ENCODE measurements around the gene HOXA3. TPM values are rescaled to one million over a fixed set of nuclear protein-coding genes. Genes with fewer than 3 reads are reported as not detected.
A peak's percentile ranks its signal among the peaks of the same experiment; 100 is the strongest.

The HOXA3 gene
- total RNA-seq, 1 experiment from 2014 or later = 4.5 TPM

DNA sequence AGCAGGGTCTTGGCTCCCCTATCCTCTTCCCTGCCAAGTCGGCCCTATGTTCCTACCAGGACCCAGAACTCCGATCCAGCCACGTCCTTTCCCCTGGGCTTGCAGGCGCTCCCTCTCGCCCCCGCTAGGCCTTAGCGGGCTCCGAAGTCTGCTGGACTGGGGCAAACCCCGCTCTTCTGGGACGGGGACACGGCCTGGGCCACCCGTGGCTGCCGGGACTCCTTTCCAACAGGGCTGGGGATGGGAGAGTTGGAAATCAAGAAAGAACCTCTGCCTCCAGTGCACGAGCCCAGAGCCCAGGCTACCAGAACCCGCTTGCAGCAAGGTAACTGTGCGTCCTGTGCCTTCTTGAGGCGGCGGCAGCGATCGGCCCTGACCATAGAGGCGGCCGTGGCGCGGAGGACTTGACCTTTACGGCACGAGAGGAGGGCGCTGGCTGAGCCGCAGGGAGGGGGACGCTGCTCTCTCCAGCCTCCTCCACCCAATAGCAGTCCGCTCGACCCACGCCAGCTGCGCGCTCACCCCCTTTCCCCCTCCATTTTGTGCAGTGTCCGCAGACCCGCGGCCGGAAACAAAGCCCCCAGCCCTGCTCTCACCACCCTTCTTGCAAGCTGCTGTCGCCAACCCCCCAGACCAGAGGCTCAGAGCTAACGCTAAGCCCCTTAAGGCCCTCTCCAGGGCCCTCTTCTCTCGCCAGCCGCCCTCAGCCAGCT, 39.6 kb upstream of the HOXA3 start:
- BruUV-seq (replicated peaks) = no TSS peak
- Histone ChIP-seq H3K36me3 (ENCODE audit: low read depth, low read length) (no peaks in the 10 kb centered on the region), H3K79me2 (ENCODE audit: low read length) (peaks cover 100% of the 10 kb centered on the region), H3F3A (ENCODE audit: low read length, unreplicated experiment) (no peaks in the 10 kb centered on the region), H4K20me1 (ENCODE audit: low read length) (peaks cover 7% of the 10 kb centered on the region; the same call in 1 of the 2 replicates), H3K4me1 (ENCODE audit: insufficient read depth, low read length) (peaks cover 42% of the 10 kb centered on the region), H3K9me2 (replicated peaks; ENCODE audit: low read length) (no peaks in the 10 kb centered on the region), H2AFZ (ENCODE audit: low read length) (no peak overlapping the region; the same call in 1 of the 2 replicates), H3K9ac (ENCODE audit: low read length) (peak overlapping the region; percentile 97), H3K4me2 (ENCODE audit: low read length) (peak overlapping the region; percentile 99), H3K27ac (ENCODE audit: low read length) (peak overlapping the region; percentile 97), H3K9me3 (ENCODE audit: low read length) (no peaks in the 10 kb centered on the region), H3K4me3 (ENCODE audit: low read length) (peak overlapping the region; percentile 91), H3K27me3 (ENCODE audit: low read length) (no peaks in the 10 kb centered on the region)
- DNase-seq = peak; percentile 51
- peak; percentile 9 for ATAC-seq
- ChIA-PET POLR2A (ENCODE audit: unreplicated experiment) (interaction anchor here (0.5 to 0.6 kb wide), 2 partner anchors 23 to 470 kb away, joined by 4 to 9 read pairs; no protein-coding TSS in a partner anchor), CTCF (no interaction called here)
- TF ChIP-seq EZH2phosphoT487 (IDR thresholded peaks at IDR 0.05; ENCODE audit: borderline replicate concordance, low read length) = no peak
- TF ChIP-seq EZH2 (IDR thresholded peaks at IDR 0.05; ENCODE audit: low read length, unreplicated experiment) = no peak
- no peak for TF ChIP-seq CTCF (conservative IDR thresholded peaks at IDR 0.05; ENCODE audit: low read depth, low read length)
- intact Hi-C loops (cut with micrococcal nuclease) = no loop called here

DNA sequence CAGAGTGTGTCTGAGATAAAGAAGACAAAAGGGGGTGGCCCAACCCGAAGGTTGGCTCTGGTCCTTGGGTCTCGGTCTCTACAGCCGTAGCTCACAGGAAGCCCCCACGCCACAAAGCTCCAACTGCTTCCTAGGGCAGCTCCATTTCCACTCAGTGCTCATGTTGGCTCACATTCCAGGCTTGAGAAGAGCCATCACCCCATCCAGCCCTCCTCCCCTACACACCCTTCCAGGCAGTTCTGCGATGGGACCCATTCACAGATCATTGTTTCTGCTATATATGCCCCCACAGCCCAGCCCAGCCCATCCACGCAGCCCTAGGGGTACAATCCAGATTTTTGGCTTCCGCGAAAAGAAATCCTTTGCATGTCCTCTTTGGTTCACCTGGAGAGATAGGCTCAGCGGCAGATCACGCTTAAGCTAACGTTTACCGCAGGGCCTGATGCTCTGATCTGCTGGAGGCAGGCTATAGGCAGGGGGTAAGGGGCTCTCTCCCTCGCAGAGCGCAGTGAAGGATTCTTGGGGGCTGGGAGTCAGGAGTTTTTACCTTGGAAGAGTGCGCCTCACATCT, 38.9 kb upstream of the HOXA3 start:
- no peaks in the 10 kb centered on the region for H3F3A ChIP-seq (ENCODE audit: low read length, unreplicated experiment)
- POLR2A ChIA-PET (ENCODE audit: unreplicated experiment) = interaction anchor here (0.6 kb wide), 2 partner anchors 75 to 858 kb away, joined by 3 to 5 read pairs; no protein-coding TSS in a partner anchor
- H3K4me1 ChIP-seq (ENCODE audit: insufficient read depth, low read length) = peaks cover 42% of the 10 kb centered on the region
- peak overlapping the region; percentile 97 for H3K9ac ChIP-seq (ENCODE audit: low read length)
- no peaks in the 10 kb centered on the region for H3K36me3 ChIP-seq (ENCODE audit: low read depth, low read length)
- H3K27ac ChIP-seq (ENCODE audit: low read length) = peak overlapping the region; percentile 97
- BruUV-seq (replicated peaks) = TSS peak; percentile 7
- 0 out of 2 replicates have a peak, but pooled peaks have one; percentile 1 for ATAC-seq
- no peak overlapping the region; the same call in 1 of the 2 replicates for H2AFZ ChIP-seq (ENCODE audit: low read length)
- no peaks in the 10 kb centered on the region for H3K27me3 ChIP-seq (ENCODE audit: low read length)
- H3K9me3 ChIP-seq (ENCODE audit: low read length) = no peaks in the 10 kb centered on the region
- intact Hi-C loops (cut with micrococcal nuclease) = no loop called here
- TF ChIP-seq EZH2 (IDR thresholded peaks at IDR 0.05; ENCODE audit: low read length, unreplicated experiment) = no peak
- no peak for TF ChIP-seq EZH2phosphoT487 (IDR thresholded peaks at IDR 0.05; ENCODE audit: borderline replicate concordance, low read length)
- no peak for TF ChIP-seq CTCF (conservative IDR thresholded peaks at IDR 0.05; ENCODE audit: low read depth, low read length)
- peak overlapping the region; percentile 91 for H3K4me3 ChIP-seq (ENCODE audit: low read length)
- H4K20me1 ChIP-seq (ENCODE audit: low read length) = no peaks in the 10 kb centered on the region; the same call in 1 of the 2 replicates
- peaks cover 100% of the 10 kb centered on the region for H3K79me2 ChIP-seq (ENCODE audit: low read length)
- H3K4me2 ChIP-seq (ENCODE audit: low read length) = peak overlapping the region; percentile 99
- CTCF ChIA-PET = interaction anchor here (0.6 to 0.7 kb wide), 2 partner anchors 8 to 822 kb away, joined by 3 read pairs; partner anchors contain the start of gene HOXA13
- no peaks in the 10 kb centered on the region for H3K9me2 ChIP-seq (replicated peaks; ENCODE audit: low read length)
- peak; percentile 31 for DNase-seq

All from PC-3 (cell line).